Motor neuron (in vitro differentiated cells): ENCODE measurements around the gene POLR1B. TPM values are rescaled to one million over a fixed set of nuclear protein-coding genes. Genes with fewer than 3 reads are reported as not detected.
"Not testable (repeated sequence)": the region's sequence is repeated elsewhere in the genome, so short reads cannot be mapped to it uniquely, and the experiment has no call there.

Experiments
- ATAC-seq, 8 experiments: fragments of 200-7000 bp; cut with Tn5 transposase; replicated peaks in 6 of 8; 2 replicates each; pipeline ENCODE4 v1.8.0; 2021; ENCODE audit warnings: mild to moderate bottlenecking in 8 of 8, moderate library complexity in 8 of 8
- H3K27ac ChIP-seq, 2 donors: fragments of 250-450 bp; sonication (Bioruptor Pico); 2 replicates each; pipeline ENCODE4 v1.9.0; 2021; ENCODE audit warnings: antibody characterized with exemption in 2 of 2, mild to moderate bottlenecking in 2 of 2, moderate library complexity in 1 of 2
- H3K4me1 ChIP-seq, 2 donors: fragments of 250-450 bp; sonication (Bioruptor Pico); replicated peaks in 1 of 2; 2 replicates each; pipeline ENCODE4 v1.6.1; 2021; ENCODE audit warnings: antibody characterized with exemption in 2 of 2, mild to moderate bottlenecking in 2 of 2, moderate library complexity in 1 of 2
- H3K4me3 ChIP-seq, 5 donors: fragments of 250-450 bp; sonication (Bioruptor Pico); 2 replicates each; pipeline ENCODE4 v1.9.0; 2021; ENCODE audit warnings: antibody characterized with exemption in 5 of 5, mild to moderate bottlenecking in 5 of 5, moderate library complexity in 4 of 5
- WGBS, 10 experiments: fragments of 450-650 bp; shearing (Covaris generic); methylation state at CpG; one replicate each; pipeline ENCODE4 v1.0.0; 2022; 5-methylcytosine and 5-hydroxymethylcytosine counted together
- in situ Hi-C, 9 experiments: fragments of 400-800 bp; cut with MboI; loops; one replicate each; pipeline ENCODE4 v1.15.0; 2021; ENCODE audit warnings: low sequenced_read_pairs in 9 of 9, low pct_unique_long_range_greater_than_20kb in 2 of 9; ENCODE audit not compliant: unreplicated experiment in 9 of 9
- total RNA-seq, 8 experiments: library from RNA; unstranded; fragments of 300-600 nt; gene quantifications; 2 replicates each; pipeline versions ENCODE4 v1.2.3 to v1.2.4, GENCODE V29; 2022

Gene POLR1B
- total RNA-seq, 8 experiments from 2014 or later = 11.3 to 44.2 (median 15.7) TPM

DNA sequence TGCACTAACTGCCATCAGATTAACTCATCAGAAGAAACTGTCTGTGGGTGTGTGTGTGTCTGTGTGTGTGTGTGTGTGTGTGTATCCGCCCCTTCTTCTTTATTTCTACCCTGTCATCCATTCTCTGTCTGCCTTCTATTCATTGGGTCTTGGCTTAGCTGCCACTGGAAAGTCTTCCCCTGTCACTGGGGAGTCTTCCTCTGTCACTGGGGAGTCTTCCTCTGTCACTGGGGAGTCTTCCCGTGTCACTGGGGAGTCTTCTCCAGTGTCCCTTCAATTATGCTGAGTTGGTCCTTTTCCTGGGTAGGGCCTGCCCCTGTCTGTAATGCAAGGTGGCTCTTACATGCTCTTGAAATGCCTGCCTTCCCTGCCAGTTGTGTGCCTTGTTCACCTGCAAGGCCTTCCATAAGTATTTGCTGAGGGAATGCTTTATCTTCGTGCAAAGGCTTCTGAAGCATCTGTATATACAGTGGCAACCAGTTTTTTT, 18.9 kb upstream of the POLR1B start:
- no peak overlapping the region for H3K4me3 ChIP-seq
- H3K4me1 ChIP-seq = no peaks in the 10 kb centered on the region
- ATAC-seq = no peak
- in situ Hi-C loops = no loop called here
- no peak overlapping the region for H3K27ac ChIP-seq
- 86 to 100% (median 100%) methylated on average over 1 to 2 of the region's 3 CpGs; no CpG with 5 or more reads in 5 of the 10 experiments for WGBS, 10 experiments

DNA sequence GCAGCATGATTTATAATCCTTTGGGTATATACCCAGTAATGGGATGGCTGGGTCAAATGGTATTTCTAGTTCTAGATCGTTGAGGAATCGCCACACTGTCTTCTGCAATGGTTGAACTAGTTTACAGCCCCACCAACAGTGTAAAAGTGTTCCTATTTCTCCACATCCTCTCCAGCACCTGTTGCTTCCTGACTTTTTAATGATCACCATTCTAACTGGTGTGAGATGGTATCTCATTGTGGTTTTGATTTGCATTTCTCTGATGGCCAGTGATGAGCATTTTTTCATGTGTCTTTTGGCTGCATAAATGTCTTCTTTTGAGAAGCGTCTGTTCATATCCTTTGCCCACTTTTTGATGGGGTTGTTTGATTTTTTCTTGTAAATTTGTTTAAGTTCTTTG, 18.0 kb upstream of the POLR1B start:
- ATAC-seq, H3K4me3 ChIP-seq, in situ Hi-C loops, H3K4me1 ChIP-seq, H3K27ac ChIP-seq: not testable (repeated sequence)
- whole genome bisulfite sequencing, 10 experiments = no CpG with 5 or more reads among the region's 3 CpGs

DNA sequence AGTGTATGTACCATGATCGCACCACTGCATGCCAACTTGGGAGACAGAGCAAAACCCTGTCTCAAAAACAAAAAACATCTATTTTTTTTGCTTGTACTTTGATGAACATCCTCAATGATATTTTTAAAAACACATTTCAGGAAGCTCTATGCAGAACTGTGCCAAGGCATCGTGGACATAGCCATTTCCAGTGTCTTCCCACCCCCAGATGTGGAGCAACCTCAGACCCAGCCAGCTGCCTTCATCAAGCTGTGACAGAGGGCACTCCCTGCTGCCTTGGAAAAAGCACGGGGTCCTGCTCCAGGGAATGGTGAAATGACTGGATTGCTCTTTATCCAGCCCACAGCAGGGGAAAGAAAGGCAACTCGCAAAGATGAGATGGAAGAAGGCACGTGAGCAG, 13.7 kb upstream of the POLR1B start:
- no peak overlapping the region for H3K27ac ChIP-seq
- H3K4me3 ChIP-seq = no peak overlapping the region
- no peaks in the 10 kb centered on the region for H3K4me1 ChIP-seq
- no peak for ATAC-seq
- 92 to 100% (median 100%) methylated on average over 1 to 2 of the region's 5 CpGs; no CpG with 5 or more reads in 6 of the 10 experiments for WGBS, 10 experiments
- in situ Hi-C loops = no loop called here

DNA sequence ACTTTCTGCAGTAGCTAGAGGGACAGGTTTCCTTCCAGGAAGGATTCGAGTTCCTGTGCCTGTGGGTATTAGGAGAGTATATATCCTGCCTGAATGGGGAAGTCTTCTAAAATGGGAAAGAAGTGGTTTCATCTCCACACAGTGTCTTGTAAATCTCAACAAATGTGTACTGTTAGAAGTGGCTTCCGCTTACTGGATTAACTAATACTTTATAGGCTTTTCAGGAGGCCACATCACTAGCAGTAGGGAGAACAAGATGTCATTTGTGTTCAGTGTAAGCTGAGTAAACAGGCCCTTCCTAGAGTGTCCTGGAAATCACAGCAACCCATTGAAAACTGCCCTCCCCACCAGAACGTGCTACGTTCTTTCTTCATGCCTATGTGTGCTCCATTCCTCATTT, 12.5 kb upstream of the POLR1B start:
- no peak overlapping the region for H3K4me3 ChIP-seq
- in situ Hi-C loops = no loop called here
- H3K4me1 ChIP-seq = no peaks in the 10 kb centered on the region
- ATAC-seq = peak in 1 of 8 experiments; percentile 54
- WGBS, 10 experiments = 57 to 100% (median 90%) methylated on average over 1 to 4 of the region's 4 CpGs; no CpG with 5 or more reads in 1 of the 10 experiments
- no peak overlapping the region for H3K27ac ChIP-seq

DNA sequence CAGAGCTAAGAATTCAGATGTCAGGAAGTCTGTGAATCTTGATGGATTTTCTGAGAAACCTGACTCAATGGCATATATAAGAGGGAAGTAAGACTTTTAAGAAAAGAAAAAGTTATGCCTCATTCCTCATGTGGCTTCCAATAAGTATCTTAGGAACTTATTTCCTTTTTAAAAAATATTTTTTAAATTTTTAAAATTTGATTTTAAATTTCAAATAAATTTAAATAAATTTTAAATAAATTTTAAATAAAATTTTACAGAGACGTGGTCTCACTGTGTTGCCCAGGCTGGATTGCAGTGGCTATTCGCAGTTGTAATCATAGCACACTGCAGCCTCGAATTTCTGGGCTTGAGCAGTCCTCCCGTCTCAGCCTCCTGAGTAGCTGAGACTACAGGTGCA, 11.5 kb upstream of the POLR1B start:
- WGBS, 10 experiments = 93 to 100% (median 100%) methylated on average over 1 to 4 of the region's 4 CpGs; no CpG with 5 or more reads in 1 of the 10 experiments
- Histone ChIP-seq H3K4me3 (no peak overlapping the region), H3K4me1 (no peaks in the 10 kb centered on the region), H3K27ac (no peak overlapping the region)
- in situ Hi-C loops = no loop called here
- ATAC-seq = no peak

DNA sequence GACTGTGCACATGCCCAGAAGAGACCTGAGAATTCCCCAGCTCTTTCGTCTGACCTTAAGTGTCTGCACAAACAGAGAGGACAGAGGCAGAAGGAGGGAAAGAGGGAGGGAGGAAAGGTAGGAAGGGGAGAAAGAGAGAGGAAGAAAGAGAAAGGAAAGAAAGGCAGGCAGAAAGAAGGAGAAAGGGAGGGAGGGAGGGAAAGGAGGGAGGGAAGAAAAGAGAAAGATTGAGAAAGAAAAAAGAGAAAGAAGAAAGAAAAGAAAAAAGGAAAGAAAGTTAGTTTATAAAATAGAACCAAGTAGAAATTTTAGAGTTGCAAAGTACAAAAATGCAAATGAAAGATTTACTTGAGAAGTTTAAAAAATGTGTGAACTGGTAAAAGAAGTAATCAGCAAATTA, 7.4 kb upstream of the POLR1B start:
- WGBS, 10 experiments = 43 to 100% (median 83%) methylated on average over 1 of the region's 1 CpG; no CpG with 5 or more reads in 4 of the 10 experiments
- ATAC-seq = no peak
- in situ Hi-C loops = no loop called here

DNA sequence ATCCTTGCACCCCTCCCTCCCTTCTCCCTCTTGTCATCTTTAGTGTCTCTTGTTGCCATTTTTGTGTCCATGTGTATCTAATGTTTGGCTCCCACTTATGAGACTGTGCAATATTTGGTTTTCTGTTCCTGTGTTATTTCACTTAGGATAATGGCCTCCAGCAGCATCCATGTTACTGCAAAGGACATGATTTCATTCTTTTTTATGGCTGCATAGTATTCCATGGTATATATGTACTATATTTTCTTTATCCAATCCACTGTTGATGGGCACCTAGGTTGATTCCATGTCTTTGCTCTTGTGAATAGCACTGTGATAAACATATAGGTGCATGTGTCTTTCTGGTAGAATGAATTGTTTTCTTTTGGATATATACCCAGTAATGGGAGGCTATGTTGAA, 5.6 kb upstream of the POLR1B start:
- H3K4me1 ChIP-seq, H3K27ac ChIP-seq, ATAC-seq, in situ Hi-C loops, H3K4me3 ChIP-seq: not testable (repeated sequence)

More for the DNA sequence above, 7.4 kb upstream of the POLR1B start:
- Histone ChIP-seq H3K27ac (no peak overlapping the region), H3K4me3 (no peak overlapping the region), H3K4me1 (no peaks in the 10 kb centered on the region)

DNA sequence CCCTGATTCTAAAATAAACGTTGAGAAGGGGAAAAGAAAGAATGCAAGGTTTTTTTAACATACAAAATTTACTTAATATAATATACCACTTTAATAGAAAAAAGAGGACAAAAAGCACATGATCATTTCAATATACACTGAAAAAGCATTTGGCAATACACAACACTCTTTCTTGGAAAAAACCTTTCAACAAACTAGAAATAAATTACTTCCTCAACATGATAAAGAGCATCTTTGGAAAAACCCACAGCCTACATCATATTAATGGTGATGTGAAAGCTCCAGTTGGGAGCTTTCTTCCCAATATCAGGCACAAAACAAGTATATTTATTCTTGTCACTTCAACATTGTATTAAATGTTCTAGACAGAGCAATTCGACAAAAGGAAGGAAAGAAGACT, 3.0 kb upstream of the POLR1B start:
- Histone ChIP-seq H3K27ac (no peak overlapping the region), H3K4me3 (no peak overlapping the region), H3K4me1 (peaks cover 9 to 16% of the 10 kb centered on the region in 2 donors)
- WGBS, 10 experiments = 36 to 100% (median 72%) methylated on average over 1 to 2 of the region's 2 CpGs
- in situ Hi-C loops = no loop called here
- no peak for ATAC-seq

DNA sequence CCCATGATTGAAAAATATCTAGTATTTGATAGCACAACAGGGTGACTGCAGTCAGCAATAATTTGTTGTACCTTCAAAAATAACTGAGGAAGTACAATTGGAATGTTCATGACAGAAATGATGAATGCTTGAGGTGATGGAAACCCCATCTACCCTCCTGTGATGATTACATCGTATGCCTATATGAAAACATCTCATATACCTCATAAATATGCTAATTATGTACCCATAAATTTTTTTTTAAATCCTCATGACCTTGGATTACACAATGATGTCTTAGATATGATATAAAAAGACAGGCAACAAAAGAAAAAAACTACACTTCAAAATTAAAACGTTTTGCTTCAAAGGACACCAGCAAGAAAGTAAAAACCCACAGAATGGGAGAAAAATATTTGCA, 1.4 kb upstream of the POLR1B start:
- in situ Hi-C loops = no loop called here
- Histone ChIP-seq H3K4me1 (peaks cover 9 to 16% of the 10 kb centered on the region in 2 donors), H3K27ac (no peak overlapping the region), H3K4me3 (peak overlapping the region in 1 of 5 donors; percentile 75)
- WGBS, 10 experiments = 20 to 80% (median 56%) methylated on average over 1 to 2 of the region's 2 CpGs; no CpG with 5 or more reads in 1 of the 10 experiments
- no peak for ATAC-seq

DNA sequence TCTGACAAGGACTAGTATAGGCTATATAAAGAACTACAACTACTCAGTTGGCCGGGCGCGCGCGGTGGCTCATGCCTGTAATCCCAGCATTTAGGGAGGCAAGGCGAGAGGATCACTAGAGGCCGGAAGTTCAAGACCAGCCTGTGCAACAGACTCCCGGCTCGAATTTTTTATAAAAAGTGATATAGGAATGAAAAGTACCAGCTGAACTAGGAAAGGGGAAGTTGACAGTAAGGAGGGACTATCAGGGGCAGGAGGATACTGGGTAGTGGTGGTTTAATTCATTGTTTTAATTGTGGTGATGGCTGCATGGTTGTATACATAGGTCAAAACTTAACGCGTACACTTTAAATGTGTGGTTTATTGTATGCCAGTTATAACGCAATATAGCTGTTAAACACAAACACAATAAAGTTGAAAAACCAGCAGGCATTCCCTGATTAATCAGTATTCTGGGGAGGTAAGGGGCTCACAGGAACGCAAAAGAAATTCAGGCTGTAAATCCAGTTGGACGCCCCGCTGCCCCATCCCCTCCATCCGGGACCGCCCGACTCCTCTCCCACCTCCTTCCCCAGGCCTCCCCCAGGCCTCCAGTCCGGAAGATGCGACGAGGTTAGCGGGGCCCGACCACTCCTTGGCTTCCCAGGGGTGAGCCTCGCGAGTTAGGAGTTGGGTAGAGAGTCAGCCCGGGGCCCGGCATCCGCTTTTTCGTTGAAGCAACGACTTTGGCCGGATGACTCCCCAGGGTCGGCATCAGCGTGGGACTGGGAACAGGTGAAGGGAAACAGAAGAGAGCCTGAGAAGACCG, 746 bp upstream of the POLR1B start:
- H3K4me1 ChIP-seq = peaks cover 9 to 16% of the 10 kb centered on the region in 2 donors
- peak; percentile 71 to 85 (median 81) for ATAC-seq
- H3K27ac ChIP-seq = peak overlapping the region; percentile 89 to 98
- in situ Hi-C loops = no loop called here
- WGBS, 10 experiments = 0 to 88% (median 71%) methylated on average over 2 to 15 of the region's 34 CpGs
- H3K4me3 ChIP-seq = peak overlapping the region; percentile 70 to 98 (median 97)

DNA sequence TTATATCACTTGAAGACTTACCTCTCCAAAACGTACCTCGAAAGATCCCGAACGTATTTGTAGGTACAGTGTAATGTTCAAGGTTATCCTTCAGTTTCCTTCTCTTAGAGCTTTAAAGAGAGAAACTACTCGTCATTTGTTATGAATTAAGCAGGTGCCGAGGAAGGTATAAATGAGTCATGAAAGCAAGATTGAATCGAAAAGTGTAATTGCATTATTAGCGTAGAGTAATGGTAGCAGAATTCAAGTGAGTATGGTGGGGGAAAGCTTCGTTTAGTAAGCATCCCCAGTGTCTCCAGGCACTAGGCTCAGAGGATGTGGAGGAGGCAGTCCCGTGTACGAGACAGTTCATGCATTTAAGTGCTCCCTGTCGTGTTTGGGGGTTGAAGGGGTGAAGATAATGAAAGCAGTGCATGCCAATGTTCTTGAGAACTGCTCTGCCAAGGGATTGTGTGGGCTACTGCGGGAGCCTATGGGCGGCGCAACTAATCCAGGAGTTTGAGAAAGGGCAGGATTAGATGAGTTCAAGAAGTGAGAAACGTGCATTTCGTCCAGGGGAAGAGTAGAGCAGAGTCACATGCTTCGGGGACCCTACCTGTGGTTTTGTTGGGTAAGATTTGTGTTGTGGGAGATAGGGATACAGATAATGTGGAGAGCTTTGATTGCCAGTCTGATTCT, 858 bp downstream of the POLR1B start:
- Histone ChIP-seq H3K27ac (peak overlapping the region in 1 of 2 donors; percentile 98), H3K4me3 (peak overlapping the region; percentile 70 to 98 (median 97)), H3K4me1 (peaks cover 9 to 16% of the 10 kb centered on the region in 2 donors)
- in situ Hi-C loops = no loop called here
- WGBS, 10 experiments = 0 to 12% (median 2%) methylated on average over 3 to 16 of the region's 18 CpGs
- ATAC-seq = peak in 1 of 8 experiments; percentile 1

DNA sequence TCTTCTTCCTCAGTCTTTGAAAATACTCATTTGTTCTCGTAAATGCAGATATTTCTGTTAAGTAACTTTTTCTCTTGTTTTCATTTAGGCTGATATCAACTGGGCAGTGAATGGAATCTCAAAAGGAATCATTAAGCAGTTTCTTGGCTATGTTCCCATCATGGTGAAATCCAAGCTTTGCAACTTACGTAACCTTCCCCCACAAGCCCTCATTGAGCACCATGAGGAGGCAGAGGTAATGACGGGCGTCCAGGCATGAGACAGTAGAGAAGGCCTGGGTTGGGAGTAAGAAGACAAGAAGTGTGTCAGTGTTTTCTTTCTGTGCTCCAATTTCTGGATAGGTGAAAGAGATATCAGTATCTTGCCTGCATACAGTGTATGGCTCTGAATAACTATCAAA, 5.1 kb downstream of the POLR1B start:
- in situ Hi-C loops = no loop called here
- WGBS, 10 experiments = 73 to 100% (median 96%) methylated on average over 1 to 4 of the region's 4 CpGs
- Histone ChIP-seq H3K4me3 (no peak overlapping the region), H3K4me1 (peaks cover 5 to 10% of the 10 kb centered on the region in 2 donors), H3K27ac (no peak overlapping the region)
- no peak for ATAC-seq

DNA sequence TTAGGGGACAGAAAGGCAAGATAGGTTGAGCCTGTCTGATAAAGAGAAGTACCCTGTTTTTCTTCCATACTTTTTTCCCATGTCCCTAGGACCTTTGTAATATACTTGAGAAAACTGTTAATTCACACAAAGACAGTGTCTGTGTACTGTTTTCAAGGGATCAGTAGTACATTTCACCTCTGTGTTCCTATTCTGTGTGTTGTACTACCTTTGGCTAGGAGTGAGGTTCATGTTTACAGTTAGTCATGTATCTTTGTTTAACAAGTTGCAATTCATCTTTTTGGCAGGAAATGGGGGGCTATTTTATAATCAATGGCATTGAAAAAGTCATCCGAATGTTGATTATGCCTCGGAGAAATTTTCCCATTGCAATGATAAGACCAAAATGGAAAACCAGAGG, 6.7 kb downstream of the POLR1B start:
- no peak for ATAC-seq
- in situ Hi-C loops = no loop called here
- H3K27ac ChIP-seq = no peak overlapping the region
- WGBS, 10 experiments = 88 to 100% (median 94%) methylated on average over 2 of the region's 2 CpGs; no CpG with 5 or more reads in 1 of the 10 experiments
- no peak overlapping the region for H3K4me3 ChIP-seq
- H3K4me1 ChIP-seq = peaks cover 0 to 3% of the 10 kb centered on the region in 2 donors
